Nephron progenitor cell (in vitro differentiated cells): ENCODE results near the gene ZFYVE27.

Experiments used
- DNase-seq: peaks from one replicate; pipeline ENCODE4 v3.0.0; 2021
- H3K27ac Mint-ChIP-seq: 2 replicates; pipeline ENCODE4 v1.8.0; 2021; ENCODE audit warnings: mild to moderate bottlenecking, moderate library complexity, mixed read lengths
- H3K27me3 Mint-ChIP-seq: 2 replicates; pipeline ENCODE4 v1.8.0; 2021; ENCODE audit warnings: mild to moderate bottlenecking, low read depth, mixed read lengths; ENCODE audit not compliant: poor library complexity
- H3K36me3 Mint-ChIP-seq: 2 replicates; pipeline ENCODE4 v1.8.0; 2021; ENCODE audit warnings: low read depth, mixed read lengths
- H3K4me1 Mint-ChIP-seq: 2 replicates; pipeline ENCODE4 v1.8.0; 2021; ENCODE audit warnings: mixed read lengths
- H3K4me3 Mint-ChIP-seq: 2 replicates; pipeline ENCODE4 v1.8.0; 2021; ENCODE audit warnings: mild to moderate bottlenecking, moderate library complexity, mixed read lengths
- H3K9me3 Mint-ChIP-seq: 2 replicates; pipeline ENCODE4 v1.8.0; 2021; ENCODE audit warnings: mild to moderate bottlenecking, moderate library complexity, mixed read lengths
- CTCF ChIP-seq: fragments of 200-600 bp; sonication (generic); IDR thresholded peaks from 2 replicates; pipeline ENCODE4 v1.5.0; 2021; ENCODE audit warnings: antibody characterized with exemption

Gene ZFYVE27

GRCh38 chr10:97771913-97772823 is 35.2 kb downstream of the ZFYVE27 start, which contains the start of gene SFRP5:
TSS of gene SFRP5 (minus strand) at chr10:97771999. CDS start at chr10:97771833, 166 bp downstream.
- Mint-ChIP-seq H3K27ac (peak within 1 kb of the TSS; percentile 72), H3K27me3 (peaks cover 84% of the 10 kb centered on the region), H3K4me3 (peak within 1 kb of the TSS; percentile 86)

DNA sequence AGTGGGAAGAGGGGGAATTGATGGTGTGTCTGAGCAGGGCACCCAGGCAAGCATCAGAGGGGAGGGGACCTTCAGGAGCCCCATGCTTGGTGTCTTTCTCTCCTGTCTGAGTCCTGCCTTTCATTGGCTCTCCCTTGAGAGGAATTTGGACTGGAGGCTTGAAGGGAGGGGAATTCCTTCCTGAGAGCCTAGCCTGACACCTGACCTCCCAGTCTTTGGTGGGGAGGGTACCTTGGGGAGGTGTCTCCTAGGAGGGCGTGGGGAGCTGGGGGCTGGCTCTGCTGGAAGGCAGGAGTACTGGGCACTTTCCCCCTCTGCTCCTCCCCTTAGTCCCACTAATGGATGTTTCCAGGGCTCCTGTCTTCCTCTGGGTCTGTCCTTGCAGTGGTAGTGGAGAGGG is 36.2 kb downstream of the ZFYVE27 start:
- no peak for TF ChIP-seq CTCF
- Mint-ChIP-seq H3K36me3 (no peaks in the 10 kb centered on the region), H3K9me3 (no peaks in the 10 kb centered on the region), H3K4me1 (peaks cover 12% of the 10 kb centered on the region), H3K4me3 (no peak overlapping the region), H3K27ac (no peak overlapping the region), H3K27me3 (peaks cover 79% of the 10 kb centered on the region)
- no peak for DNase-seq

More at GRCh38 chr10:97771913-97772823, 35.2 kb downstream of the ZFYVE27 start, which contains the start of gene SFRP5:
- Mint-ChIP-seq H3K36me3 (no peaks in the 10 kb centered on the region), H3K4me1 (peaks cover 12% of the 10 kb centered on the region), H3K9me3 (no peaks in the 10 kb centered on the region)
- peak; percentile 43 for DNase-seq
- TF ChIP-seq CTCF: no peak

DNA sequence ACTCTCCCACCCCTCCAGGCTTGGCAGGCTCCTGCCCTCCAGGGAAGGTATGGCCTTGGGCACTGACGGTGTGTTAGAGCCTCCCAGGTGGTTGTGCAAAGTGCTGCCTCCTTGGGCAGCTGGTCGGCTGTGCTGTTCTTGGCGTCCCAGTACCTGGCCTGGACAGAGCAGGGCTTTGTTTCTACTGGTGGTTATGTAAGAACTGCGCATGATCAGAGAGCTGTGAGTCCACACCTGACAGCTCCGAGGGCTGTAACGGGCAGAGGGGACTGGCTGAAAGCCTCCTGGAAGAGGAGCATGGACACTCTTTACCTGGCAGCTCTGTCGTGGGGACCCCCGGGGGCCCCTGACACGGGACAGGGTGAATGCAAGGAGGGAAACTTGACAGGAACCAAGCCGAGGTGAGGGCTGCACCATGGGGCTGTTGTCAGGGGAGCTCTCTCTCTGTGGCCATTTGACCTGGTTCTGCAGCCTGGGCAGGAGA is 37.9 kb downstream of the ZFYVE27 start:
- Mint-ChIP-seq H3K36me3 (no peaks in the 10 kb centered on the region), H3K27me3 (peaks cover 66% of the 10 kb centered on the region), H3K4me3 (no peak overlapping the region), H3K9me3 (no peaks in the 10 kb centered on the region), H3K27ac (no peak overlapping the region), H3K4me1 (peaks cover 12% of the 10 kb centered on the region)
- no peak for TF ChIP-seq CTCF
- DNase-seq: no peak

DNA sequence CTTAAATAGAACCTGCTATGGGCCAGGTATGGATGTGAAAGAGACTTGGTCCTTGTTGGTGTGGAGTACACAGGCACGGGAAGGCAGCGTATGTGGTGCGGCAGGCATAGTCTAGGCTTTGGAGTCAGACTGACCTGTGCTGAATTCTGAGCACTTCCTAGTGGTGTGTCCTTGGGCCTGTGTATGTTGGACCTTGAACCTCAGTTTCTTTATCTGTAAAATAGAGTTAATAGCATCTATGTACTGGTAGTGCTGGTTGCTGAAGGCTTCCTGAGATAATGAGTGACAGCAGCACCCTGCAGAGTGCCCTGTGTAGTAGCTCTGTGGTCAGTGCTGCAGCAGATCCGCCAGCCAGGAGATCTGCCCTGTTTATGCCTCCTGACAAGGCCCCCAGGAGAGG is 40.2 kb downstream of the ZFYVE27 start:
- peaks cover 48% of the 10 kb centered on the region for H3K27me3 Mint-ChIP-seq
- H3K9me3 Mint-ChIP-seq: no peaks in the 10 kb centered on the region
- no peak overlapping the region for H3K27ac Mint-ChIP-seq
- no peaks in the 10 kb centered on the region for H3K36me3 Mint-ChIP-seq
- DNase-seq: no peak
- H3K4me3 Mint-ChIP-seq: no peak overlapping the region
- H3K4me1 Mint-ChIP-seq: peaks cover 20% of the 10 kb centered on the region
- TF ChIP-seq CTCF: no peak

- Mint-ChIP-seq H3K4me3 (no peak overlapping the region), H3K9me3 (no peaks in the 10 kb centered on the region), H3K27ac (no peak overlapping the region), H3K27me3 (peaks cover 32% of the 10 kb centered on the region), H3K36me3 (no peaks in the 10 kb centered on the region), H3K4me1 (peaks cover 22% of the 10 kb centered on the region)
- TF ChIP-seq CTCF: no peak
- DNase-seq: no peak
Observed at GRCh38 chr10:97778452-97779302, 41.7 kb downstream of the ZFYVE27 start.
